Astrocyte of the cerebellum (primary cell): ENCODE data around the gene BAHCC1.

ENCODE experiments used
- DNase-seq: peaks from one replicate; pipeline ENCODE4 v3.0.0-alpha.2; 2011; ENCODE audit warnings: low read depth
- H3K4me3 ChIP-seq: 2 replicates; pipeline ENCODE4 v1.5.1; 2011; ENCODE audit warnings: mild to moderate bottlenecking, low read depth, low read length, moderate library complexity
- CTCF ChIP-seq: IDR thresholded peaks from 2 replicates; pipeline ENCODE4 v1.5.1; 2012; ENCODE audit warnings: low read length, low read depth, moderate library complexity, mild to moderate bottlenecking; ENCODE audit errors: missing control alignments
- in situ Hi-C: cut with HindIII; loops from 2 replicates; pipeline ENCODE4 v1.10.0; 2017; ENCODE audit warnings: low sequenced_read_pairs

The BAHCC1 gene

GRCh38 chr17:81483085-81483861 is 88.0 kb downstream of the BAHCC1 start:
- H3K4me3 ChIP-seq, result no peak overlapping the region
- TF ChIP-seq CTCF, result no peak
- in situ Hi-C loops, result no loop called here
- no peak for DNase-seq

GRCh38 chr17:81483862-81484194 is 88.6 kb downstream of the BAHCC1 start:
- TF ChIP-seq CTCF, result no peak
- H3K4me3 ChIP-seq, result peak overlapping the region; percentile 19
- no peak for DNase-seq
- in situ Hi-C loops, result no loop called here

GRCh38 chr17:81484195-81484979 is 89.1 kb downstream of the BAHCC1 start:
- peak overlapping the region; percentile 27 for H3K4me3 ChIP-seq
- in situ Hi-C loops, result no loop called here
- TF ChIP-seq CTCF, result peak; percentile 74
- DNase-seq, result peak; percentile 46

GRCh38 chr17:81486199-81486810 is 91.0 kb downstream of the BAHCC1 start:
- H3K4me3 ChIP-seq, result no peak overlapping the region
- in situ Hi-C loops, result no loop called here
- no peak for TF ChIP-seq CTCF
- no peak for DNase-seq

GRCh38 chr17:81487089-81487486 is 91.8 kb downstream of the BAHCC1 start:
- no peak for DNase-seq
- H3K4me3 ChIP-seq, result no peak overlapping the region
- no peak for TF ChIP-seq CTCF
- in situ Hi-C loops, result no loop called here

GRCh38 chr17:81487487-81488275 is 92.4 kb downstream of the BAHCC1 start:
- peak overlapping the region; percentile 50 for H3K4me3 ChIP-seq
- no peak for TF ChIP-seq CTCF
- no peak for DNase-seq
- in situ Hi-C loops, result no loop called here
